ENCODE data around the gene NCAM1.

DNA sequence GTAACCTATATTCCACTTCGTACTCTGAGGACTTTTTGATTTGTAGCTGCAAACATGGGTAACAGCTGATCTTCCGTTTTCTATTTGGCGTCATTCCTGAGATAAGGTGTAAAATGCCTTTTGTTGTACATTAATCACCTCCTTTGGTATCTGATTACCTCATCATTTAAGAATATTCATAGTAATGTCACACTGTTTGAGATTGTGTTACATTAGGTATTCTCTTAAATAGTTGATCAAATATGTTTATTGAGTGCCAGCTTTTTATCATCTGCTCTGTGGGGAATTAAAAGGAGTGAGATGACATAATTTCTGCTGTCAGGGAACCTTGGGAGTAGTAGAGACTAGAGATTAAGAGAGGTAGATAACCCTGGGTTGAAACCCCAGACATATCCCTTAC lies 5.9 kb downstream of the NCAM1 start:
- no peak for TF ChIP-seq EZH2 (IDR thresholded peaks at IDR 0.05)
- TF ChIP-seq POLR2A (IDR thresholded peaks at IDR 0.05; ENCODE audit: borderline replicate concordance, extremely low read depth, insufficient read depth, insufficient read length) = no peak
- TF ChIP-seq RAD21 (IDR thresholded peaks at IDR 0.05; ENCODE audit: low read depth) = no peak
- TF ChIP-seq, protein P1, sequence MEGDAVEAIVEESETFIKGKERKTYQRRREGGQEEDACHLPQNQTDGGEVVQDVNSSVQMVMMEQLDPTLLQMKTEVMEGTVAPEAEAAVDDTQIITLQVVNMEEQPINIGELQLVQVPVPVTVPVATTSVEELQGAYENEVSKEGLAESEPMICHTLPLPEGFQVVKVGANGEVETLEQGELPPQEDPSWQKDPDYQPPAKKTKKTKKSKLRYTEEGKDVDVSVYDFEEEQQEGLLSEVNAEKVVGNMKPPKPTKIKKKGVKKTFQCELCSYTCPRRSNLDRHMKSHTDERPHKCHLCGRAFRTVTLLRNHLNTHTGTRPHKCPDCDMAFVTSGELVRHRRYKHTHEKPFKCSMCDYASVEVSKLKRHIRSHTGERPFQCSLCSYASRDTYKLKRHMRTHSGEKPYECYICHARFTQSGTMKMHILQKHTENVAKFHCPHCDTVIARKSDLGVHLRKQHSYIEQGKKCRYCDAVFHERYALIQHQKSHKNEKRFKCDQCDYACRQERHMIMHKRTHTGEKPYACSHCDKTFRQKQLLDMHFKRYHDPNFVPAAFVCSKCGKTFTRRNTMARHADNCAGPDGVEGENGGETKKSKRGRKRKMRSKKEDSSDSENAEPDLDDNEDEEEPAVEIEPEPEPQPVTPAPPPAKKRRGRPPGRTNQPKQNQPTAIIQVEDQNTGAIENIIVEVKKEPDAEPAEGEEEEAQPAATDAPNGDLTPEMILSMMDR (IDR thresholded peaks at IDR 0.05 in 2 of 3, conservative IDR thresholded peaks at IDR 0.05 in 1 of 3; ENCODE audit: borderline replicate concordance in 1 of 3, insufficient read depth in 1 of 3, low read depth in 2 of 3, low read length in 2 of 3) = no peak
- TF ChIP-seq, protein P2, sequence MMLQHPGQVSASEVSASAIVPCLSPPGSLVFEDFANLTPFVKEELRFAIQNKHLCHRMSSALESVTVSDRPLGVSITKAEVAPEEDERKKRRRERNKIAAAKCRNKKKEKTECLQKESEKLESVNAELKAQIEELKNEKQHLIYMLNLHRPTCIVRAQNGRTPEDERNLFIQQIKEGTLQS (IDR thresholded peaks at IDR 0.05) = no peak
- no peak for TF ChIP-seq YY1 (IDR thresholded peaks at IDR 0.05; ENCODE audit: extremely low read depth, insufficient replicate concordance, low read depth, low read length)
- no peak for TF ChIP-seq SIN3A (IDR thresholded peaks at IDR 0.05; ENCODE audit: low read depth)
- no peak for TF ChIP-seq EGR1 (IDR thresholded peaks at IDR 0.05; ENCODE audit: low read depth)
- TF ChIP-seq POLR2AphosphoS5 (IDR thresholded peaks at IDR 0.05; ENCODE audit: low read depth, low read length) = no peak
- no peak for TF ChIP-seq CEBPB (IDR thresholded peaks at IDR 0.05; ENCODE audit: low read depth)
- no peak for TF ChIP-seq JUND (IDR thresholded peaks at IDR 0.05)
